ENCODE results near the gene THAP12. TPM values are rescaled to one million over a fixed set of nuclear protein-coding genes. Genes with fewer than 3 reads are reported as not detected.

The THAP12 gene
- polyA plus RNA-seq, 1 donor: 48.1 TPM

DNA sequence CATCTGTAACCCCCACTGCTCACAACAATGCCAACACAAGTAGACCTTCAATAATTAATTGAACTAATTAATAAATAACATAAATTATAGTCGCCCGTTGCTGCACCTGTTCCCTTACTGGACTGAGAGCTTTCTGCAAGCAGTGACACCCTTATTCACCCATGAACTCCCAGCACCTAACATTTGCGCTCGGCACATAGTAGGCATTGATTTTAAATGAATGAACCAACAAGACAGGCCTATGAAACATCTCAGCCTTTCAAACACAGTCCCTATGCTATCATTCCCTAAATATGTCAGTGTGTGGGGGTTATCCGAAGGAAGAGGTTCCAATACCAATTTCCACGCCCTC is 1.1 kb downstream of the THAP12 start:
- DNase-seq (ENCODE audit: low read depth): no peak

DNA sequence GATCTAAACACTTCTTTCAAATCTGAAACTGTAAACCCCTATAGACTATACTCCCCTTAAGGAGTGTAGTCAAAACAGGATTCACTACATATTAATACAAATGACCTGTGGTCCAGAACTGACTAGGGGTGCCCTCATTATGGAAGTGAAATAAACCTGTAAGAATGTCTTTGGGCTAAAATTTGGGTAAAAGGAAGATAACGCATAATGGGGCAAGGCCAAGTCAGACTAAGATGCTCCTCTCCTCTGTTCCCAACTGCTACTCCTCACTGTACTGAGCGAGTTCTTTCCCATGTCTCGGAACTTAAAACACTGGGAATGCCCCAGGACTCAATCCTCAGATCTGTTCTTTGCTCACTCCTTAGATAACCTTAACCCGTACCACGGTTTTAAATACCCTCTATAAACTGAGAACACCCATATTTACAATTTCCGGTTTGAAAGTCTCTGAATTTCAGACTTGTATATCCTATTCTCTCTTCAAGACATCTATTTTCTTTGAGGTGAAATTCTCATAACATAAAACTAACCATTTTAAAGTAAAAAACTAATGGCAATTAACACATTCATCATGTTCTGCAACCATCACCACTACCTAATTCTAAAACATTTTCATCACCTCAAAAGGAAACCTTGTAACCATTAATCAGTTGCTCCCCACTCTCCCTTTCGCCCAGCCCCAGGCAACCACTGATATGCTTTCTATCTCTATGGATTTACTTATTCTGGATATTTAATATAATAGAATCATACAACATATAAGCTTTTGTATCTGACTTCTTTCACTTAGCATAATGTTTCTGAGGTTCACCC is 4.0 kb downstream of the THAP12 start:
- DNase-seq (ENCODE audit: low read depth): no peak

DNA sequence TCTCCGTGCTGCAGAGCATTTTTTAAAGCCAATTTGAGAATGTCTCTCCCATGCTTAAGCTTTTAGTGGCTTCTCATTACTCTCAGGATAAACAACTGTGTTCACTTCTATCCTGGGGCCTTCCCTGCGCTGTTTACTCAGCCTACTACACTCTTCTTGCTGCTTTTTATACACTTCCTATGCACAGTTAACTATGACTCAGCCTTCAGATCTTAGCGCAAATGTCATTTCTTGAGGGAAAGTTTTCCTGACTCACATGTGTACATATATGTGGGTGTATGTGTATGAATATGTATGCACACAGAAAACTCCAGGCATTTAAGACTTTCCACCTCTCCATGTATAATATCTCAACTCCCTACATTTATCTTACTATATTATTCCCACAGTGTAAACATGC is 9.8 kb downstream of the THAP12 start:
- no peak for DNase-seq (ENCODE audit: low read depth)

DNA sequence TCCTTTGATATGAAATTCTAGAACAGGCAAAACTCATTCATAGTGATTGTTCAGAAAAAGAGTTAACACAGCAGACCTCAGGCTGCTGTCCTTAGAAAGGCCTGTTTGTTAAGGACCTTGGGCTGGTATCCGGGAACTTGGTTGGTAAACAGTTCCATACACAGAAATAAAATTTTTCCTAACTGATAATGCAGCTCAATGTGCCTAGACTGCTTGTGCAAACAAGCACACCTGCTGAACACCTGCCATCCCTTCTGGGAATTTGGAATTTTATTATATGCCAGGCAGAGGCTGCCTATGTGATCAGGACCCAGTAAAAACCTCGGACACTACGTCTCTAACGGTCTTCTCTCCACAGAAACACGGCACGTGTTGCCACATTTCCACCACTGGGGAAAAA is 11.5 kb downstream of the THAP12 start:
- DNase-seq (ENCODE audit: low read depth): no peak

DNA sequence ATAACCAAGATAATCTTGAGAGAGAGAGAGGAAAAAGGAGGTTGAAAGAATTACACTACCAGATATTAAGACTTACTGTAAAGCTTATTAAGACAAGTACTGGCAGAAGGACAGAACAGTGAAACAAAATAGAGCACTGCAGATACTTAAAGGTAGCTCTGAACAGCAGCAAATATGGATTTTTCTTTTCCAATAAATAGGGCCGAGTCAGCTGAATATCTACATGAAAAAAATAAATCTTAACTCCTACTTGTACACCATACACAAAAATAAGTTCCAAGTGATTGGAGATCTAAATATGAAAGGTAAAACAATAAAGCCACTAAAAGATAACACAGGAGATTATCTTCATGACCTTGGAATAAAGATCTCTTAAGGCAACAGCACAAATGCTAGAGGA is 12.4 kb downstream of the THAP12 start:
- DNase-seq (ENCODE audit: low read depth): no peak

DNA sequence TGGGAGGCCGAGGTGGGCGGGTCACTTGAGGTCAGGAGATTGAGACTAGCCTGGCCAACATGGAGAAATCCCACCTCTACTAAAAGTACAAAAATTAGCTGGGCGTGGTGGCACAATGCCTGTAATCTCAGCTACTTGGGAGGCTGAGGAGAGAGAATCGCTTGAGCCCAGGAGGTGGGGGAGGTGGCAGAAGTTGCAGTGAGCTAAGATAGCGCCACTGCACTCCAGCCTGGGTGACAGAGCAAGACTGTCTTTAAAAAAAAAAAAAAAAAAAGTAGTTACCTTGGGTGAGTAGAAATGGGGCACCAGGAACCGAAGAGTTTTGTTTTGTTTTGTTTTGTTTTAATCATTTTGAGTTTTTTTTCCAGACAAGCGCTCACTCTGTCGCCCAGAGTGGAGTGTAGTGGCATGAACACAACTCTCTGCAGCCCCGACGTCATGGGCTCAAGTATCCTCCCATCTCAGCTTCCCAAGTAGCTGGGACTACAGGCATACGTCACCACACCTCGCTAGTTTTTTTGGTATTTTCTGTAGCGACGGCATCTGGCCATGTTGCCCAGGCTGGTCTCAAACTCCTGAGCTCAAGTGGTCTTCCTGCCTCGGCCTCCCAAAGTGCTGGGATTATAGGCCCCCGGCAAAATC is 15.8 kb downstream of the THAP12 start:
- no peak for DNase-seq (ENCODE audit: low read depth)

DNA sequence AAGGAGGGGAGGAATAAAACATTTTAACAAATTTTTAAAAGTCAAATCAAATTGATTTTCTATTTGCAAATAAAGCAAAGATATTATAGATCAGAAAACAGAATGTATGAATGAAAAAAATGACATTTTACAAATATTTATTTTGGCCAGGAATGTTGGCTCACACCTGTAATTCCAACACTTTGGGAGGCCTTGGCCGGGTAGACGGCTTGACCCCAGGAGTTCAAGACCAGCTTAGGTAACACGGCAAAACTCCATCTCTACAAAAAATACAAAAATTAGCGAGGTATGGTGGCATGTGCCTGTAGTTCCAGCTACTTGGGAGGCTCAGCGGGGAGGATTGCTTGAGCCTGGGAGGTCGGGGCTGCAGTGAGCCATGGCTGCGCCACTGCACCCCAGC is 18.2 kb downstream of the THAP12 start:
- no peak for DNase-seq (ENCODE audit: low read depth)

DNA sequence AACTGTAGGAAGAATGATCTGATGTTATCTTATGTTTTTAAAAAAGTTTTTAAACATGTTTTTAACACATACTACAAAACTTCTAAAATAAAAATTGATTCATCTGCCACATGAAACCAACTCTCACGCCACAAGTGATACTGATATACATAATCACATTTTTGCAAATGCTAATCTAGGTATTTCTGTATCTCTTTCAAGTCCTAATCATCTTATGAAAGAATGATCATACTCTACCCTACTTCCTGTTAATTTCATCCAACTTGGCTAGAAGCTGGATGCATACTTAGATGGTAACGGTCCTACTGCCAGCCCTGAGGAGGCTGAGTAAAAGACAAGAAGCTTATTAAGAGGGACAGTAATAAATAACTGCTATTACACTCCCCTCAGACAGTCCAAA is 19.2 kb downstream of the THAP12 start:
- no peak for DNase-seq (ENCODE audit: low read depth)

DNA sequence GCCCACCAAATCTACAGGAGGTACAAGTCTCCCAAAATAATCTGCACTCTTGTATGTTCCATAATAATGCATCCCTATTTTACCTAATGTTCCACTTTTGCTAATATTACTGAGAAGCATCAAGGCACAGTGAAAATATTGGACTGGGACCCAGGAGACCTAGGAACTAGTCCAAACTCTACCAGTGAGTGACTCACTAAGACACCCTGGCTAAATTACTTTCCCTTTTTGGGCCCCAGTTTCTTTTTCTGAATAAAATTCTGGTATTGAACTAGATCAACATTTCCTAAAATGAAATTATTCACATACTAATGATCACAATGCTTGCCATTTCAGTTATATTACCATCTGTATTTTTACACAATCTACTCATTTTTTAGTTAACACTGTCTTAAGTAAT is 19.6 kb downstream of the THAP12 start:
- no peak for DNase-seq (ENCODE audit: low read depth)

DNA sequence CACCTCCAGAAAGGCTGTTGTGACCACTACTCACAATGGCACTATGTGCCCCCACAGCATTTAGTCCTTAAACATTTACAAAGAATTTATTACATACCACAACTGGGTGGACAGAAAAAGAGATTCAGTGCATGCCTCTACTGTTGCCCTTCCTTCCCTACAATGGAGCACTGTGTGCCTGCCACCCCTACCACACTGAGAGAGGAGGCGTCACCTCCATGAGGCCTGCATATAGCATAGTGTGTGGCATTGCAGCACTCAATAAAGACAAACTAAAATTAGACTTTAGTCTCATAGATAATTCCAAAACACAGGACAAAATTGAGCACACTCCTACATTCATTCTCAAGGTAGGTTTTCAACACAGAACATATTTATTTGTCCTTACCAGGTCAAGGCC is 25.8 kb downstream of the THAP12 start:
- DNase-seq (ENCODE audit: low read depth): no peak

DNA sequence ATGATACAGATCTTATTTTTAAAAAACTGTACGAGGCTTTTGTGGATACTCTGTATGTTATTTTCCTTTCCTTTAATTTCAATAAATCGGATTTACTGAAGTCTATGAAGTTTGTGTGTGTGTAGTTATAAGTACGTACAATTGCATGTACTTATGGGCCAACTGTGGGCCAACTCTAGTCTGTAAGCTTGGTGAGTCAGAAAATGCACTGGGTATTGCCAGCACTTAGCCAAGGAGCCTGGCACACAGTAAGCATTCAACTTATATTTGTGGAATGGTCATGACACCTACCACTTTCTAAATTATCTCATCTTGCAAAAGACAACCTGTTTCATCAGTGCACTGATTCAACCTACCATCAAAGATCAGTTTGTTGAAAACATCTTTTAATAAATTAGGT is 32.6 kb downstream of the THAP12 start:
- no peak for DNase-seq (ENCODE audit: low read depth)

DNA sequence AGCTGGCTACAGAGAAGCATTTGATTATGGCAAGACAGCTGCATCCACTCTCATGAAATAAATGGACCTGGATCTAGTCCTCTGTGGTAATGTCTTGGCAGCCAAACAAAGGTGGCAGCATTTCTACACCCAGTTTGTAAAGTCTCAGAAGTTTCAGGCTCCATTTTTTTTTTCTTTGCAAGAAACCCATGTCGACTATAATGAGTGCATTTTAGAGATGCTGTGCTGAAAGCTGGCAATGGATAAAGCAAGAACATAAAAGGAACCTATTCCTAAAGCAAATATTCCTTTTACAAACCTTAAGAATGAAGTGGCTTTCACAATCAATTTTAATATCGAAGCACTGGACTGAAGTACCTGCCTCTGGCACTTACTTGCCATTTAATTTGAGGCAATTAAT is 33.5 kb downstream of the THAP12 start:
- no peak for DNase-seq (ENCODE audit: low read depth)

DNA sequence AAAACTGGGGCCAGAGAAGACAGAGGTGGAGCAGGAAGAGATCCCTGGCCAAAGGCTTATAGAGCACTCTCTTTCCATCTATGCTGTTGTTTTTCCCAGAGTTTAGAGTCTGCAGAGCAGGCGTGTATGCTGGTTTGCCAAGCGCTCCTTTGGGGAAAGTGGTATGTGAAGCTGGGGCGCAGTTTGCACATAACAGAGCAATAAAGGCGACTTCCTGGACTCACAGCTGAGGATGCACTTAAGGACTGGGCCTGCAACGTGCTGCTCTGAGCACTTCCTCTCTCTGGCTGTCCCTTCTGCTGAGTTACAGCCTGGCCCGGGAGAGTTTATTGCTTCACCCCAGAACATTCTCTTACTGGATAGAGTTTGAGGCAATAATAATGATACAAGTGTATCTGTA is 41.7 kb downstream of the THAP12 start:
- peak; percentile 94 for DNase-seq (ENCODE audit: low read depth)

DNA sequence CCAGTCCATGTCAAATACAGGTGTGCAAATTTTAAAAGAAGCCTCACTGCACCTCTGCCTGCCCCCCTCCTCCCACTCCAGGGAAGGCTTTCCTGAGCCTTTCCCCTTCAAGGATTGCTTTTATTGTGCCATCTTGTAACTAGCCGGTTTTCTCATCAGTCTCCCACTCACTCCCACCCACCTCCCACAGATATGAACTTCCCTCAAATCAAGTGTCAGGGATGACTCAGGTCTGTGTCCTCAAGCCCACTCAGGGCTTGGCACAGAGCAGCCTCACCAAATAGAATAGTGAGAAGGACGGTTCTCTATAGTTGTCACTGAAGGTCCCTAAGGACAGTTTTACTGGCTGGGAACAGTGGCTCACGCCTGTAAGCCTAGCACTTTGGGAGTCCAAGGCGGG is 43.0 kb downstream of the THAP12 start:
- no peak for DNase-seq (ENCODE audit: low read depth)

DNA sequence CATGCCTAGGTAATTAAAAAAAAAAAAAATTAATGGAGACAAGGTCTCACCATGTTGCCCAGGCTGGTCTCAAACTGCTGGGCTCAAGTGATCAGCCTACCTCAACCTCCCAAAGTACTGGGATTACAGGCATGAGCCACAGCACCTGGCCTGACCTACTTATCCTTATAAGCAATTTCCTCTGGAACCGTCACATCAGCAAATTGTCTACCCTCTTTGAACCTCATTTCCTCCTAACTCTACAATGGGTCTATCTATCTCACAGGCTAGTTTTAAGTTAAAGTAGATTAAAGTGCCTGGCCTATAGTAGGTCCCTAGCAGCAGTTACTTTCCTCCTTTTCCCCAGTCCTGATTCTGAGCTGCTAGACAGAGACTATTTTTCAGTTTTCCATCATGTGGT is 43.5 kb downstream of the THAP12 start:
- no peak for DNase-seq (ENCODE audit: low read depth)

DNA sequence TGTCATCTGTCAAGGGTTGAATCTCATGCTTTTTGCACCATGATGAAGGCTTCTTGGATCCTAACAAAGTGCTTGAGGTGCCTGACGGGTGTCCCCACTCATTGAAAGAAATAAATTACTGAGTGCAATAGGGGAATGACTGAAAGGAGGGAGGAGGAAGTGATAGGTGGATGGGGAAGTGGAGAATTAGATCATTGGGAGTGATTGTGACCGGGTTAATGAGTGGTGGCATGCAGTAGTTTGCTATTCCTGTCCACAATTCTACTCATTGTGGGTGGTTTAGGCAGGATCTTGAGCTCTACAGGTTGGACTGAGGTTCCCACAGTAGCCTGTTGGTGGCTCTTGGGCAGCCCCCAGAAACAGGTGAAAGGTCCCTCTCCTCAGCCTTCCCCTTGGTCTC is 44.3 kb downstream of the THAP12 start:
- DNase-seq (ENCODE audit: low read depth): no peak

DNA sequence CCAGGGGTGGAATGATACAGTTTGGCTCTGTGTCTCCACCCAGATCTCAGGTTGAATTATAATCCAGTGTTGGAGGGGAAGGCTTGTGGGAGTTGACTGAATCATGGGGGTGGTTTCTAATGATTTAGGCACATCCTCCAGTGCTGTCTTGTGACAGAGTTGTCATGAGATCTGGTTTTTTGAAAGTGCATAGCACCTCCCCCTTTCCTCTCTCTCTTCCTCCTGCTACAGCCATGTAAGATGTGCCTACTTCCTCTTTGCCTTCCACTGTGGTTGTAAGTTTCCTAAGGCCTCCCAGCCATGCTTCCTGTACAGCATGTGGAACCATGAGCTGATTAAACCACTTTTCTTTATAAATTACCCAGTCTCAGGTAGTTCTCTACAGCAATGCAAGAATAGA is 45.1 kb downstream of the THAP12 start:
- no peak for DNase-seq (ENCODE audit: low read depth)

DNA sequence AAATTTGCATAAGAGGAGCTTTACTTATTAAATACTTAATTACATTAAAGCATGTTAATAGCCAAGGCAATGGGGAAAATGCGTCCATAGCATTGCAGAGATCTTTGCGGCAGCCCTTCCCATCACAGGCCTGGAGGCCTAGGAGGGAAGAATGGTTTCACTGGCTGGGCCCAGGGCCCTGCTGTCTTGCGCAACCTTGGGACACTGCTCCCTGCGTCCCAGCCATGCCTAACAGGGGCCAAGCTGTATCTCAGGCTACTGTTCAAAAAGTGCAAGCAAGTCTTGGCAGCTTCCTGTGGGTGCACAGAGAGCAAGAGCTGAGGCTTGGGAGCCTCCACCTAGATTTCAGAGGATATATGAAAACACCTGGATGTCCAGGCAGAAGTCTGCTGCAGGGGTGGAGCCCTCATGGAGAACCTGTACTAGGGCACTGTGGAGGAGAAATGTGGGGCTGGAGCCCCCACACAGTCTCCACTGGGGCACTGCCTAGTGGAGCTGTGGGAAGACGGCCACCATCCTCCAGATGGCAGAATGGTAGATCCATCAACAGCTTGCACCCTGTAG is 46.0 kb downstream of the THAP12 start:
- no peak for DNase-seq (ENCODE audit: low read depth)

DNA sequence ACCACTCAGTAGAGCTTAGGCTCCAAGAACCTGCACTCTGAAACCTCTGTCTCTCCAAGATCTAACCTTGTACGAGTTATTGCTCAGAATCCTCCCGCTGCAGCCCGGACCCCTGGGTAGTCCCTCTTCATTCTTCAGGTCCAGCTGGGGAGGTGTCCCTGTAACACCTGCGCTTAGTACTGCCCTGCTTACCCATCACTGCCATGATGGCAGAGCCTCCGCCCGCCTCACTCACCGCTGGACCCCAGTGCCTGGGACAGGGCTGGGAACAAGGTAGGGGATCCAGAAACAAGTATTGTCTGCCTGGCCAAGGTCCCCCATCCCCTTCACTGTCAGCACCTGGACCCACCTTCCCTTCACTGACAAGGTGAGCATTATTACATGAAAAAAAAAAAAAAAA is 50.3 kb downstream of the THAP12 start:
- no peak for DNase-seq (ENCODE audit: low read depth)

DNA sequence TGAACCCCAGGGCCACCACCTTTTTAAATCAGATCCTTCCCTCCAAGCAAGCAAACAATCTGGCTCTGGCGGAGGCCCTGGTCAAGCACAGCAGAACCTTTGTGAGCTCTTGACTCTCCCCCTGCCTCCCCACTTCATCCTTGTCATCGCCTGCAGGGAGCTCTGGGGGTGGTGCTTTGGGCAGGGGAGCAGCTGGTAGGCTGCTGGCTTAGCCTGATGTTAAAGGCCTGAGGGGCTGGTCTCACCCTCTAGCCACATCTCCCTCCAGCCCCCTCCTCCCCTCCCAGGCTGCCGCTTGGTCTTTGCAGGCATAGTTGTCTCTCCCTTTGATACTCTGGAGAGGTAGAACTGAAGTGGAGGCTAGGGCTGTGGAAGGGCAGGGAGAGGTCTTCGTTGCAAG is 50.9 kb downstream of the THAP12 start:
- no peak for DNase-seq (ENCODE audit: low read depth)

DNA sequence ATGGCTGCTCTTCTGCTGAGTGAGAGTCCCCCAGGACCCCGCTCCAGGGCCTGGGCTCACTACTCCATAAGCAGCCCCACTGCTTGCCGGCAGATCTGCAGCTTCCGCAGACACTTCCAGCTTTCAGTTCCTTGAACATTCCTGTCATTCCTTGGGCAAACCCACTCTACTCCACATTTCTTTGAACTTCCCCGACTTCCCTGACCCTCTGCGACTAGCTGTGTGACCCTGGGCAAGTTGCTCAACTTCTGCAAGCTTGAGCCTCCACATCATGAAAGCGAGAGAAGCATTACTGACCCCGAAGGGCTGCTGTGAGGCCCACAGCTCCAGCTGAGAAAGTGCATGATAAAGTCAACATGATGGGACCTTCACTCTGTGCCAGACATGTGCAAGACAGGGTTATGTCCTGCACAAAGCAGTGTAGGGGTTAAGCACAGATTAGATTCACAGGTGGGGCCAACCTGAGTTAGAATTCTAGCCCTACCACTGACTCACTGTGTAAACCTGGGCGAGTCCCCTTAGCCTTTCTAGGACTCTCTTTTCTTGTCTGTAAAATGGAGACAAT is 51.8 kb downstream of the THAP12 start:
- no peak for DNase-seq (ENCODE audit: low read depth)

DNA sequence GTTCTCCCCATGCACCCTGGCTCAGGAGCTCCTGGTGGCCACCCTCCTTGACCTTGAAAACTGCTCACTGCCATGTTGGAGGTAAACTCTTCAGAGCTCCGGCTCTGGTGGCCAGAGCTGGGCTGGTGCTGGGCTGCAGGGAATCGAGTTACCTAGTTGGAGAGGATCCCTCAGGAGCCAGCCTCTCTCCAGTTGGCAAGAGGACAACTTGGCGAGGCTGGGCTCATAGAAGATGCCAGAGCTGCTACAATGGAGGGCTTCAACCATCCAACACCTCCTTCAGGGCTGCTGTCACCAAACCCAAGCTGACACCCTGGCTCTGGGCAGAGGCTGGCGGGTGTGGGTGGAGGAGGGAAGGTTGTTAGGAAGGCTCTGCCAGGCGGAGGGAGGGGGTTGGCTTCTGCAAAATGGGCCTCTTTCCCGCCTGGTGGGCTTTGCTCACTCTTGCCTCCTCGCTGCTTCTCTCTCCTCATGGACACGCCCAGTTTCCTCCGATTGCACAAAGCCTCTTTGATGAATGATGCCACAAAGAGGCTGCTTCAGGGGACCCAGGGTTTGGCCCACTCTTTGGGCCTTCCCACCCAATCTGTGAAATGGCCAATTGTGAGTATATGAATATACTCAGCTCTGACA is 53.1 kb downstream of the THAP12 start:
- no peak for DNase-seq (ENCODE audit: low read depth)

DNA sequence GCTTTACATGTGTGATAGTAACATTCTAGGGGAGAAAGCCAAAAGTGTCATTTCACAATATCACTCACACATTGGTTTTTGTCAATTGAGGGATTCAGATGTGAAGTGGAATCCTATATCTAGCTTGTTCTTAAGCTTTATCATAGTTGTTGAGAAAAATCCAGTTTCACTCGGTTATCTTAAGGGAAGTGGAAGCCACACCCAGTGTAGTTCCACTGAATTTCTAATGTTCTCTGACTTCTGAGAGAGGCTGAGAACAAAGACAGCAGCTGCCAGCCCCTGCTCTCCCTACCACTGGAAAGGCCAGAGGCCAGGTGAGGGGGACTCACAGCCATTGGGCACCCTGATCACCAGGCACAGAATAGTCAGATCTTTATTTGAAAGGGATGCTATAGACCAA is 53.7 kb downstream of the THAP12 start:
- no peak for DNase-seq (ENCODE audit: low read depth)

Measured in forelimb muscle (tissue), 1 donor.